Esophagus mucosa (tissue), 1 donor: ENCODE results near the gene DLG1. TPM values are rescaled to one million over a fixed set of nuclear protein-coding genes. Genes with fewer than 3 reads are reported as not detected.
"Not testable (repeated sequence)": the region's sequence is repeated elsewhere in the genome, so short reads cannot be mapped to it uniquely, and the experiment has no call there.

Experiments
- ATAC-seq: fragments of 200-7000 bp; cut with Tn5 transposase; one replicate; pipeline ENCODE4 v1.9.1; 2020
- total RNA-seq: library from RNA; stranded (reverse); gene quantifications from one replicate; pipeline ENCODE4 v1.2.4, GENCODE V29; 2023
- donor health status: DM: yes; HTN: yes; CAD: no.

DLG1 gene
- total RNA-seq, 1 donor from 2014 or later, result 113 TPM

GRCh38 chr3:197242784-197243432 lies 55.5 kb downstream of the DLG1 start:
- peak; percentile 73 for ATAC-seq

GRCh38 chr3:197241173-197241572 lies 57.2 kb downstream of the DLG1 start:
- no peak for ATAC-seq

GRCh38 chr3:197239857-197240256 lies 58.6 kb downstream of the DLG1 start:
- no peak for ATAC-seq

GRCh38 chr3:197238842-197239241 lies 59.6 kb downstream of the DLG1 start:
- ATAC-seq, result no peak

GRCh38 chr3:197237897-197238296 lies 60.5 kb downstream of the DLG1 start:
- peak; percentile 26 for ATAC-seq

- ATAC-seq, result no peak
These were observed 62.0 kb downstream of the DLG1 start for GRCh38 chr3:197236362-197236761.

- no peak for ATAC-seq
These were observed 63.2 kb downstream of the DLG1 start for GRCh38 chr3:197234947-197235914.

GRCh38 chr3:197231321-197231720 lies 67.1 kb downstream of the DLG1 start:
- no peak for ATAC-seq

GRCh38 chr3:197229836-197230235 lies 68.6 kb downstream of the DLG1 start:
- ATAC-seq, result no peak

- no peak for ATAC-seq
These were observed 69.2 kb downstream of the DLG1 start for GRCh38 chr3:197229178-197229577.

- ATAC-seq, result peak; percentile 66
These were observed 70.4 kb downstream of the DLG1 start for GRCh38 chr3:197227780-197228574.

GRCh38 chr3:197226179-197226578 lies 72.2 kb downstream of the DLG1 start:
- ATAC-seq, result no peak

- ATAC-seq, result no peak
These were observed 72.8 kb downstream of the DLG1 start for GRCh38 chr3:197225579-197225978.

GRCh38 chr3:197224034-197224444 lies 74.4 kb downstream of the DLG1 start:
- ATAC-seq, result peak; percentile 54

- no peak for ATAC-seq
These were observed 75.5 kb downstream of the DLG1 start for GRCh38 chr3:197222937-197223370.

- ATAC-seq, result no peak
These were observed 78.8 kb downstream of the DLG1 start for GRCh38 chr3:197219619-197220018.

- ATAC-seq, result no peak
These were observed 80.2 kb downstream of the DLG1 start for GRCh38 chr3:197218210-197218609.

GRCh38 chr3:197216914-197217313 lies 81.5 kb downstream of the DLG1 start:
- ATAC-seq, result no peak

- ATAC-seq, result no peak
These were observed 82.1 kb downstream of the DLG1 start for GRCh38 chr3:197216169-197216860.

GRCh38 chr3:197212290-197212689 lies 86.1 kb downstream of the DLG1 start:
- no peak for ATAC-seq

- not testable (repeated sequence) for ATAC-seq
These were observed 86.7 kb downstream of the DLG1 start for GRCh38 chr3:197211698-197212097.
